ENCODE measurements around the gene ATG12.
"Not testable (repeated sequence)": the region's sequence is repeated elsewhere in the genome, so short reads cannot be mapped to it uniquely, and the experiment has no call there.

Gene ATG12

GRCh38 chr5:115815693-115816225, 25.6 kb downstream of the ATG12 start:
- no peak for TF ChIP-seq TAF1 (IDR thresholded peaks at IDR 0.05; ENCODE audit: borderline replicate concordance, low read depth, low read length)
- no peak for TF ChIP-seq POLR2A (IDR thresholded peaks at IDR 0.05; ENCODE audit: low read depth, low read length)
- TF ChIP-seq POLR2AphosphoS5 (IDR thresholded peaks at IDR 0.05; ENCODE audit: low read depth, low read length): no peak
- DNase-seq (ENCODE audit: insufficient read length) (no peak), FAIRE-seq (no peak)

- TF ChIP-seq POLR2A (IDR thresholded peaks at IDR 0.05; ENCODE audit: low read depth, low read length) (no peak), POLR2AphosphoS5 (IDR thresholded peaks at IDR 0.05; ENCODE audit: low read depth, low read length) (no peak), TAF1 (IDR thresholded peaks at IDR 0.05; ENCODE audit: borderline replicate concordance, low read depth, low read length) (no peak)
- no peak for DNase-seq (ENCODE audit: insufficient read length)
- no peak for FAIRE-seq
Measured at GRCh38 chr5:115815006-115815692, 26.2 kb downstream of the ATG12 start.

GRCh38 chr5:115813719-115814118, 27.6 kb downstream of the ATG12 start:
- FAIRE-seq: no peak
- TF ChIP-seq POLR2AphosphoS5 (IDR thresholded peaks at IDR 0.05; ENCODE audit: low read depth, low read length) (no peak), POLR2A (IDR thresholded peaks at IDR 0.05; ENCODE audit: low read depth, low read length) (no peak), TAF1 (IDR thresholded peaks at IDR 0.05; ENCODE audit: borderline replicate concordance, low read depth, low read length) (no peak)
- DNase-seq (ENCODE audit: insufficient read length): no peak

GRCh38 chr5:115812372-115812771, 29.0 kb downstream of the ATG12 start:
- no peak for TF ChIP-seq POLR2A (IDR thresholded peaks at IDR 0.05; ENCODE audit: low read depth, low read length)
- TF ChIP-seq TAF1 (IDR thresholded peaks at IDR 0.05; ENCODE audit: borderline replicate concordance, low read depth, low read length): no peak
- FAIRE-seq: no peak

GRCh38 chr5:115811406-115811805, 30.0 kb downstream of the ATG12 start:
- TF ChIP-seq POLR2AphosphoS5 (IDR thresholded peaks at IDR 0.05; ENCODE audit: low read depth, low read length): no peak
- TF ChIP-seq POLR2A (IDR thresholded peaks at IDR 0.05; ENCODE audit: low read depth, low read length): no peak
- no peak for TF ChIP-seq TAF1 (IDR thresholded peaks at IDR 0.05; ENCODE audit: borderline replicate concordance, low read depth, low read length)
- FAIRE-seq: no peak
- DNase-seq (ENCODE audit: insufficient read length): no peak

More at GRCh38 chr5:115812372-115812771, 29.0 kb downstream of the ATG12 start:
- DNase-seq (ENCODE audit: insufficient read length): no peak

- no peak for TF ChIP-seq POLR2AphosphoS5 (IDR thresholded peaks at IDR 0.05; ENCODE audit: low read depth, low read length)
- TF ChIP-seq POLR2A (IDR thresholded peaks at IDR 0.05; ENCODE audit: low read depth, low read length): no peak
- no peak for TF ChIP-seq TAF1 (IDR thresholded peaks at IDR 0.05; ENCODE audit: borderline replicate concordance, low read depth, low read length)
- FAIRE-seq (no peak), DNase-seq (ENCODE audit: insufficient read length) (no peak)
Measured at GRCh38 chr5:115810761-115811160, 30.6 kb downstream of the ATG12 start.

GRCh38 chr5:115809946-115810345, 31.4 kb downstream of the ATG12 start:
- TF ChIP-seq POLR2A (IDR thresholded peaks at IDR 0.05; ENCODE audit: low read depth, low read length) (no peak), TAF1 (IDR thresholded peaks at IDR 0.05; ENCODE audit: borderline replicate concordance, low read depth, low read length) (no peak), POLR2AphosphoS5 (IDR thresholded peaks at IDR 0.05; ENCODE audit: low read depth, low read length) (no peak)
- DNase-seq (ENCODE audit: insufficient read length) (no peak), FAIRE-seq (no peak)

- not testable (repeated sequence) for FAIRE-seq; DNase-seq (ENCODE audit: insufficient read length)
Measured at GRCh38 chr5:115808066-115808465, 33.3 kb downstream of the ATG12 start.

- DNase-seq (ENCODE audit: insufficient read length): no peak
- no peak for TF ChIP-seq POLR2A (IDR thresholded peaks at IDR 0.05; ENCODE audit: low read depth, low read length)
- no peak for TF ChIP-seq TAF1 (IDR thresholded peaks at IDR 0.05; ENCODE audit: borderline replicate concordance, low read depth, low read length)
- TF ChIP-seq POLR2AphosphoS5 (IDR thresholded peaks at IDR 0.05; ENCODE audit: low read depth, low read length): no peak
- FAIRE-seq: no peak
Measured at GRCh38 chr5:115807654-115808052, 33.7 kb downstream of the ATG12 start.

- DNase-seq (ENCODE audit: insufficient read length): no peak
Measured at GRCh38 chr5:115806986-115807653, 34.2 kb downstream of the ATG12 start.

GRCh38 chr5:115801984-115802383, 39.4 kb downstream of the ATG12 start:
- TF ChIP-seq TAF1 (IDR thresholded peaks at IDR 0.05; ENCODE audit: borderline replicate concordance, low read depth, low read length) (no peak), POLR2A (IDR thresholded peaks at IDR 0.05; ENCODE audit: low read depth, low read length) (no peak), POLR2AphosphoS5 (IDR thresholded peaks at IDR 0.05; ENCODE audit: low read depth, low read length) (no peak)
- FAIRE-seq: no peak
- DNase-seq (ENCODE audit: insufficient read length): no peak

More at GRCh38 chr5:115806986-115807653, 34.2 kb downstream of the ATG12 start:
- TF ChIP-seq POLR2AphosphoS5 (IDR thresholded peaks at IDR 0.05; ENCODE audit: low read depth, low read length) (no peak), POLR2A (IDR thresholded peaks at IDR 0.05; ENCODE audit: low read depth, low read length) (no peak), TAF1 (IDR thresholded peaks at IDR 0.05; ENCODE audit: borderline replicate concordance, low read depth, low read length) (no peak)
- FAIRE-seq: no peak

GRCh38 chr5:115801152-115801551, 40.2 kb downstream of the ATG12 start:
- FAIRE-seq (no peak), DNase-seq (ENCODE audit: insufficient read length) (no peak)
- TF ChIP-seq POLR2AphosphoS5 (IDR thresholded peaks at IDR 0.05; ENCODE audit: low read depth, low read length) (no peak), POLR2A (IDR thresholded peaks at IDR 0.05; ENCODE audit: low read depth, low read length) (no peak), TAF1 (IDR thresholded peaks at IDR 0.05; ENCODE audit: borderline replicate concordance, low read depth, low read length) (no peak)
